ENCODE measurements around the gene TRIM2. TPM values are rescaled to one million over a fixed set of nuclear protein-coding genes. Genes with fewer than 3 reads are reported as not detected.
"Not testable (repeated sequence)": the region's sequence is repeated elsewhere in the genome, so short reads cannot be mapped to it uniquely, and the experiment has no call there.

The TRIM2 gene
- total RNA-seq, 4 donors from 2014 or later = 10.9 to 45.4 (median 29.2) TPM

DNA sequence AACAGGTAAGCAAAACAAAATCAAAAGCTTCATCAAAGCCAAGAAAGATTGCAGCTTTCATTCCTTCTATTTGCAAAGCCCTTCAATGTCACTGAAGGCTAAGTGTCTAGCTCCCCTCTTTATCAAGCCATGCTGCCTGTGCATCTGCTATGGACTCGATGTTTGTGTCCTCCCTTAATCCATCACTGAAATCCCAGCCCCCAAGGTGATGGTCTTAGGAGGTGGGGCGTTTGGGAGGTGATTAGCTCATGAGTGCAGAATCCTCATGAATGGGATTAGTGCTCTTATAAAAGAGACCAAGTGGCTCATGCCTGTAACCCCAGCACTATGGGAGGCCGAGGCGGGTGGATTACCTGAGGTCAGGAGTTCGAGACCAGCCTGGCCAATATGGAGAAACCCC lies 6.9 kb upstream of the TRIM2 start:
- DNase-seq (ENCODE audit: low spot score in 2 of 2) = no peak
- no peak overlapping the region for H3K4me3 ChIP-seq (ENCODE audit: low read depth, poor library complexity, severe bottlenecking)
- intact Hi-C loops (cut with DNase I; ENCODE audit: low total_unique reads) = no loop called here
- 91 to 92% methylated on average over 5 of the region's 5 CpGs for WGBS, 2 donors
- TF ChIP-seq POLR2A (IDR thresholded peaks at IDR 0.05) = no peak

DNA sequence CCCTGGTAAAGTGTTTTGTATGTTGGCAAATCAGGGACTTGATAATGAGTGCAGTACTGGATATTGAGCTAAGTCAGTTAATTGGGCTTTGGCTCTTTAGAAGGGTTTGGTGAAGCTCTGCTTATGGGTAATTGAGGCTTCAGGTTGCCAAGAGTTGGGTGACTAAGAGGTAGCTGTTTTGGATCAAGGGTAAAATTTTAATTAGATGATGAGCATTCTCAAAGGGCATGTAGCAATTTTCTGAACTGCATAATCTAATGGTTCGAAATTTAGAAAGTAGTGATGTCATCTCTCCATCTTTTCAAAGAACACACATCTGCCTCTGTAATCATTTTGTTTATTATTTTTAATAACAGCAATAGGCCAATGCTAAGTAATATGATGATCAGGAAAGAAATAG lies 5.5 kb upstream of the TRIM2 start:
- TF ChIP-seq POLR2A (IDR thresholded peaks at IDR 0.05) = no peak
- TF ChIP-seq, protein P1, sequence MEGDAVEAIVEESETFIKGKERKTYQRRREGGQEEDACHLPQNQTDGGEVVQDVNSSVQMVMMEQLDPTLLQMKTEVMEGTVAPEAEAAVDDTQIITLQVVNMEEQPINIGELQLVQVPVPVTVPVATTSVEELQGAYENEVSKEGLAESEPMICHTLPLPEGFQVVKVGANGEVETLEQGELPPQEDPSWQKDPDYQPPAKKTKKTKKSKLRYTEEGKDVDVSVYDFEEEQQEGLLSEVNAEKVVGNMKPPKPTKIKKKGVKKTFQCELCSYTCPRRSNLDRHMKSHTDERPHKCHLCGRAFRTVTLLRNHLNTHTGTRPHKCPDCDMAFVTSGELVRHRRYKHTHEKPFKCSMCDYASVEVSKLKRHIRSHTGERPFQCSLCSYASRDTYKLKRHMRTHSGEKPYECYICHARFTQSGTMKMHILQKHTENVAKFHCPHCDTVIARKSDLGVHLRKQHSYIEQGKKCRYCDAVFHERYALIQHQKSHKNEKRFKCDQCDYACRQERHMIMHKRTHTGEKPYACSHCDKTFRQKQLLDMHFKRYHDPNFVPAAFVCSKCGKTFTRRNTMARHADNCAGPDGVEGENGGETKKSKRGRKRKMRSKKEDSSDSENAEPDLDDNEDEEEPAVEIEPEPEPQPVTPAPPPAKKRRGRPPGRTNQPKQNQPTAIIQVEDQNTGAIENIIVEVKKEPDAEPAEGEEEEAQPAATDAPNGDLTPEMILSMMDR (IDR thresholded peaks at IDR 0.05) = no peak
- H3K4me3 ChIP-seq (ENCODE audit: low read depth, poor library complexity, severe bottlenecking) = no peak overlapping the region
- intact Hi-C loops (cut with DNase I; ENCODE audit: low total_unique reads) = no loop called here
- WGBS, 2 donors = 44 to 49% methylated on average over 1 of the region's 1 CpG
- DNase-seq (ENCODE audit: low spot score in 2 of 2) = no peak

DNA sequence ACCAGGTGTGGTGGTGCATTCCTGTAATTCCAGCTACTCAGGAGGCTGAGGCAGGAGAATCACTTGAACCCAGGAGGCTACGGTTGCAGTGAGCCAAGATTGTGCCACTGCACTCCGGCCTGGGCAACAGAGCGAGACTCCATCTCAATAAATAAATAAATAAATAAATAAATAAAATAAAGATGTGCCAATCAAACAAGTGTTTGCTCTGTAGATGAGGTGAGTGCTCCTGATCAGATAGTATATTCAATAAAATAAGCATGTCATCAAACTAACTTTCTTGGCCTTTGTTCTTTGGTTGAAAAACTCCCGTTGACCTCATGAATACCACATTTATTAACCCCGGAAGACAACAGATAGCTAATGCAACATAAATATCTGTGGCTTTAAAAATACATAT lies 497 bp upstream of the TRIM2 start:
- intact Hi-C loops (cut with DNase I; ENCODE audit: low total_unique reads); DNase-seq (ENCODE audit: low spot score in 2 of 2); H3K4me3 ChIP-seq (ENCODE audit: low read depth, poor library complexity, severe bottlenecking): not testable (repeated sequence)
- 74 to 78% methylated on average over 5 of the region's 5 CpGs for WGBS, 2 donors

DNA sequence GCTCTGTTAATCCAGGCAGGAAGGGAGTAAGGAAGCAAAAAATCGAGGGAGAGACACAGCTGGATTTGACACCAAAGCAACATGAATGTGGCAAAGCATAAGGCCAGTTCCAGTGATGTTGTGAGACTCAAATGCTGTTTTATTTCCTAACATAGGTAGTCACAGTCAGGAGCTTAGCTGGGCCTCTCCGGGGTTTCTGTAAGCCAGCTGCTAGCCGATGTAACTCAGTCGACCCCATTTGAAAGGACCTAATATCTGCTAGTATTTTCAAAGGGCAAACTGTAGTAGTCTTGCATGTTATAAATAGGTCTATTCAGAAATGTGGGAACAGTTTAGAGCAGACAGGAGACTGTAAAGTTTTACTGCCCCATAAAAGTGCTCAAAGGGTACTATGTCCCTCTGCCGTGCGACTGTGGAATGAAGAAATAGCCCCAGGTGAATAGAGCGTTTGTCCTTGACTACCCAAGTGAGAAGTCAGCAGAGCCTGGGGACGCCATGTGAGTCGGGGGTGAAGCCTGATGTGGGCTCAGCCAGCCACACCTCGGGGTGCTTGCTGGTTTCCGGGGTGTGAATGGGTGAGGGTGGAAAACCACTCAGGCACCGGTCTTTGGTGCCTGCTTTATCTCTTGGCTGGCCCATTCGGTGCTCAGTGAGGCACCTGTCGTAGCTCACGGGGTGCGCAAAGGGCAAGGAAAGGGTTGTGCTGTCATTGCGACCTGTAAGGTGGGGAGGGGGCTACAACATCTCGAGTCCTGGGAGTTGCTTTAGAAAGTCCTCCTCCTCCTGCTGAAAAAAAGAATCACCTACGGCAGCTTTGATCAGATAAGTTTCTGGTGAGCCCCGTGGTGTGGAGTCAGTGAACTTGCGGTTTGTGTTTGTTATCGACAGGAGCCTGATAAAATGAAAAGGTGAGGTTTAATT lies 745 bp downstream of the TRIM2 start:
- intact Hi-C loops (cut with DNase I; ENCODE audit: low total_unique reads) = no loop called here
- WGBS, 2 donors = 61% methylated on average over 22 of the region's 22 CpGs
- H3K4me3 ChIP-seq (ENCODE audit: low read depth, poor library complexity, severe bottlenecking) = no peak overlapping the region
- TF ChIP-seq, protein P1 (IDR thresholded peaks at IDR 0.05) = no peak
- TF ChIP-seq POLR2A (IDR thresholded peaks at IDR 0.05) = no peak
- no peak for DNase-seq (ENCODE audit: low spot score in 2 of 2)

DNA sequence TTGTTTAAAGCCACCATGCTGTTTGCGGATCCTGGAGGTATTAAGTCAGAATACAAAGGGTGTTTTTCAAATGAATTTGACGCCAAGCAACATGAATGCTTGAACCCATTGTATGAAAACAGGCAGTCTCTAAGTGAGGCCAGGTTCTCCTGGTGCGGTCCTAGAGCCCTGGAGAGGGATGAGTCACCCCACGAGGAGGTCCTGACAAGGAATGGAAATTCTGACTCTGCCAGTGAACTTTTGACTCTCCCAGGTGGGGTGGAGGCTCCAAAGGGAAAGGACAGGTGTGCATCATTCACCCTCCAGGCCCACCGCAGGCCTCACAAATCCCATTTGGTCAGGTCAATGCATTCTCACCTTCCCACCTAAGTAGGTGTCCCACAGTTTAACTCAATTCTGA lies 1.5 kb downstream of the TRIM2 start:
- DNase-seq (ENCODE audit: low spot score in 2 of 2) = no peak
- intact Hi-C loops (cut with DNase I; ENCODE audit: low total_unique reads) = no loop called here
- 53 to 63% methylated on average over 5 of the region's 5 CpGs for WGBS, 2 donors
- no peak overlapping the region for H3K4me3 ChIP-seq (ENCODE audit: low read depth, poor library complexity, severe bottlenecking)
- no peak for TF ChIP-seq POLR2A (IDR thresholded peaks at IDR 0.05)
- TF ChIP-seq, protein P1 (IDR thresholded peaks at IDR 0.05) = no peak

DNA sequence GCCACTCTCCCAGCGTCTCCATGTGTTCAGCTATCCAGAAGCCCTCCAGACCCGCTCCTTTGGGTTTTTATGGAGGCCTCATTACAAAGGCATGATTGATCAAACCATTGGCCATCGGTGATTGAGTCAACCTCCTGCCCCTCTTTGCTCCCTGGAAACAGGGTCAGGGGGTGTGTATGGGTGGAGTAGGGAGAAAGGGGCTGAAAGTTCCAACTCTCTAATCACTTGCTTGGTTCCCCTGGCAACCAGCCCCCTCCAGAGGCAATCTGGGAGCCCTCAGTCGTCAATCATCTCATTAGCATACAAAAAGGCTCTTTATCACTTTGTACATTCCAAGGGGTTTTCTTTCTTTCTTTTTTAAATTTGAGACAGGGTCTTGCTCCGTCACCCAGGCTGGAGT lies 2.3 kb downstream of the TRIM2 start:
- TF ChIP-seq POLR2A (IDR thresholded peaks at IDR 0.05) = no peak
- TF ChIP-seq, protein P1 (IDR thresholded peaks at IDR 0.05) = no peak
- no peak overlapping the region for H3K4me3 ChIP-seq (ENCODE audit: low read depth, poor library complexity, severe bottlenecking)
- DNase-seq (ENCODE audit: low spot score in 2 of 2) = no peak
- intact Hi-C loops (cut with DNase I; ENCODE audit: low total_unique reads) = no loop called here
- 70 to 89% methylated on average over 5 of the region's 5 CpGs for WGBS, 2 donors

DNA sequence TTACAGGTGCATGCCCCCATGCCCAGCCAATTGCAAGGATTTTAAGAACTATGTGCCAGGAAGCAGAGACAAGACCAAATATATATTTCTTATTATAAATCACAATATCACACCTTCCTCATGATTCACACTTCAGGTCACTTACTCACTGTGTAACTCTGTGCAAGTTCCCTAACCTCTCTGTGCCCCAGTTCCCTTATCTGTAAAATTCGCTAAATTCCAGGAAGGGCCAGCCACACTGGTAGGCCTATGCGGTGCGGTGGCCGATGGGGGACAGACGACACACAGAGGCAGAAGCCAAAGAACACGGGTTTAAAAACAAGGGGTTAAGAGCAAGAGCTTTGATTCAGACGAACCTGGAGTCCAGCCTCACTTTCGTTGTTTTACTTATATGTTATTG lies 2.8 kb downstream of the TRIM2 start:
- WGBS, 2 donors = 70 to 81% methylated on average over 8 of the region's 8 CpGs
- TF ChIP-seq POLR2A (IDR thresholded peaks at IDR 0.05) = no peak
- TF ChIP-seq, protein P1 (IDR thresholded peaks at IDR 0.05) = no peak
- H3K4me3 ChIP-seq (ENCODE audit: low read depth, poor library complexity, severe bottlenecking) = no peak overlapping the region
- intact Hi-C loops (cut with DNase I; ENCODE audit: low total_unique reads) = no loop called here
- DNase-seq (ENCODE audit: low spot score in 2 of 2) = no peak

Data from lower leg skin (tissue), 4 donors.